Measurements from ENCODE around the gene BLVRA. TPM values are rescaled to one million over a fixed set of nuclear protein-coding genes. Genes with fewer than 3 reads are reported as not detected.

Gene BLVRA
- polyA plus RNA-seq, 1 donor (not counting 4 experiments of a cell fraction or from before 2014, with no cell fraction given), result 49.6 TPM

GRCh38 chr7:43769281-43769680, 10.8 kb downstream of the BLVRA start:
- Histone ChIP-seq H3K4me2 (ENCODE audit: control insufficient read depth, extremely low read depth, insufficient read depth, low read depth, low read length) (no peak overlapping the region), H3K36me3 (ENCODE audit: control insufficient read depth in 2 of 2, extremely low read depth in 1 of 2, insufficient read depth in 2 of 2, low read length in 2 of 2) (peaks cover 0 to 4% of the 10 kb centered on the region in 2 experiments), H3K4me3 (ENCODE audit: control insufficient read depth in 2 of 3, extremely low read depth in 1 of 3, insufficient read depth in 2 of 3, low read depth in 1 of 3, low read length in 3 of 3) (no peak overlapping the region), H3K4me1 (ENCODE audit: control insufficient read depth, extremely low read depth, insufficient read depth, low read length) (peaks cover 9% of the 10 kb centered on the region), H3K9me3 (ENCODE audit: control insufficient read depth, low read depth, low read length) (no peaks in the 10 kb centered on the region), H2AFZ (ENCODE audit: control insufficient read depth, low read length) (no peak overlapping the region), H3K9ac (ENCODE audit: control insufficient read depth, extremely low read depth, insufficient read depth, low read length) (no peak overlapping the region), H3K79me2 (ENCODE audit: control insufficient read depth, insufficient read depth, low read length) (no peaks in the 10 kb centered on the region), H4K20me1 (ENCODE audit: control insufficient read depth, extremely low read depth, insufficient read depth, low read length) (no peaks in the 10 kb centered on the region), H3K27ac (ENCODE audit: control insufficient read depth, insufficient read depth, low read length) (no peak overlapping the region), H3K9me1 (ENCODE audit: control insufficient read depth, extremely low read depth, insufficient read depth, low read length) (no peaks in the 10 kb centered on the region), H3K27me3 (ENCODE audit: control insufficient read depth, extremely low read depth, insufficient read depth, low read length) (no peaks in the 10 kb centered on the region)
- FAIRE-seq (no peak), DNase-seq (ENCODE audit: low read depth, low spot score) (no peak)
- dilution Hi-C loops (cut with MboI; ENCODE audit: extremely low pct_ligation_motif_present, low sequenced_read_pairs), result no loop called here
- TF ChIP-seq EZH2 (IDR thresholded peaks at IDR 0.05; ENCODE audit: low read length) (no peak), CTCF (optimal IDR thresholded peaks at IDR 0.05 in 1 of 3, IDR thresholded peaks at IDR 0.05 in 1 of 3, conservative IDR thresholded peaks at IDR 0.05 in 1 of 3; ENCODE audit: extremely low read depth in 1 of 3, insufficient read depth in 2 of 3, low read length in 3 of 3) (no peak)

- H4K20me1 ChIP-seq (ENCODE audit: control insufficient read depth, extremely low read depth, insufficient read depth, low read length), result no peaks in the 10 kb centered on the region
- H3K4me3 ChIP-seq (ENCODE audit: control insufficient read depth in 2 of 3, extremely low read depth in 1 of 3, insufficient read depth in 2 of 3, low read depth in 1 of 3, low read length in 3 of 3), result no peak overlapping the region
- no peak overlapping the region for H3K4me2 ChIP-seq (ENCODE audit: control insufficient read depth, extremely low read depth, insufficient read depth, low read depth, low read length)
- no peaks in the 10 kb centered on the region for H3K27me3 ChIP-seq (ENCODE audit: control insufficient read depth, extremely low read depth, insufficient read depth, low read length)
- no peak overlapping the region for H2AFZ ChIP-seq (ENCODE audit: control insufficient read depth, low read length)
- no peak overlapping the region for H3K9ac ChIP-seq (ENCODE audit: control insufficient read depth, extremely low read depth, insufficient read depth, low read length)
- H3K79me2 ChIP-seq (ENCODE audit: control insufficient read depth, insufficient read depth, low read length), result no peaks in the 10 kb centered on the region
- H3K4me1 ChIP-seq (ENCODE audit: control insufficient read depth, extremely low read depth, insufficient read depth, low read length), result peaks cover 3% of the 10 kb centered on the region
- no peaks in the 10 kb centered on the region for H3K9me1 ChIP-seq (ENCODE audit: control insufficient read depth, extremely low read depth, insufficient read depth, low read length)
- H3K9me3 ChIP-seq (ENCODE audit: control insufficient read depth, low read depth, low read length), result no peaks in the 10 kb centered on the region
- H3K36me3 ChIP-seq (ENCODE audit: control insufficient read depth in 2 of 2, extremely low read depth in 1 of 2, insufficient read depth in 2 of 2, low read length in 2 of 2), result peaks cover 0 to 4% of the 10 kb centered on the region in 2 experiments
- FAIRE-seq (no peak), DNase-seq (ENCODE audit: low read depth, low spot score) (no peak)
- no peak overlapping the region for H3K27ac ChIP-seq (ENCODE audit: control insufficient read depth, insufficient read depth, low read length)
- dilution Hi-C loops (cut with MboI; ENCODE audit: extremely low pct_ligation_motif_present, low sequenced_read_pairs), result no loop called here
- TF ChIP-seq CTCF (optimal IDR thresholded peaks at IDR 0.05 in 1 of 3, IDR thresholded peaks at IDR 0.05 in 1 of 3, conservative IDR thresholded peaks at IDR 0.05 in 1 of 3; ENCODE audit: extremely low read depth in 1 of 3, insufficient read depth in 2 of 3, low read length in 3 of 3) (no peak), EZH2 (IDR thresholded peaks at IDR 0.05; ENCODE audit: low read length) (no peak)
Observed at GRCh38 chr7:43769791-43770465, 11.4 kb downstream of the BLVRA start.
